ENCODE measurements around the gene ARHGAP20.

DNA sequence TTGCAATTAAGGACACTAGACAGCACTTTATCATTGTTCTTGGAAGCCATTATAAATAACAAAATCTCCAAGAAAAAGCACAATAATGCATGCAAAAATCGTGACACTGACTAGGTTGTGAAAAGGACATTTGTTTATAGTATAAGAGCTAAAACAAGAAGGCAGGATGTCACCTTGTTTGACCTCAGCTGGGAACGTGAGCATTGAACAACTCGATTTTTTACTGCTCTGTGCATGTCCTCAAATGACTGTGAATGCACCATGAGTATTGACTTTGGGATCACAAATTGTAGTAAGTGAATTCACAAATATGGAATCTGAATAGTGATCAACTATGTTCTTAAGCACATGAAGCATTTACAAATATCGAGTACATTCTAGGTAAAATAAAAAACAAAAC, 35.3 kb upstream of the ARHGAP20 start:
- no peak for TF ChIP-seq POLR2A (IDR thresholded peaks at IDR 0.05; ENCODE audit: low read depth, low read length)
- TF ChIP-seq TAF1 (IDR thresholded peaks at IDR 0.05; ENCODE audit: borderline replicate concordance, low read depth, low read length), result no peak
